ENCODE results near the gene PRKACG.

PRKACG gene

GRCh38 chr9:69004836-69005235 lies 9.1 kb downstream of the PRKACG start:
- Histone ChIP-seq H3K27ac (ENCODE audit: low read length) (no peak overlapping the region), H3K36me3 (replicated peaks; ENCODE audit: insufficient read depth, low read length) (no peaks in the 10 kb centered on the region), H3K9ac (ENCODE audit: low read length) (no peak overlapping the region), H3K4me3 (ENCODE audit: low read length) (no peak overlapping the region), H3K9me3 (replicated peaks; ENCODE audit: insufficient read depth, low read length) (no peaks in the 10 kb centered on the region), H3K79me2 (ENCODE audit: low read length) (no peaks in the 10 kb centered on the region), H3K4me1 (ENCODE audit: low read length) (no peaks in the 10 kb centered on the region), H2AFZ (ENCODE audit: low read length) (no peak overlapping the region), H4K20me1 (ENCODE audit: insufficient read depth, low read length) (no peaks in the 10 kb centered on the region), H3F3A (ENCODE audit: insufficient read depth, low read length) (no peaks in the 10 kb centered on the region), H3K27me3 (replicated peaks; ENCODE audit: insufficient read depth, low read length) (no peaks in the 10 kb centered on the region), H3K4me2 (ENCODE audit: low read depth, low read length) (no peak overlapping the region), H3K9me2 (replicated peaks; ENCODE audit: insufficient read depth, low read length) (no peaks in the 10 kb centered on the region)
- TF ChIP-seq EZH2 (optimal IDR thresholded peaks at IDR 0.05; ENCODE audit: low read depth, low read length), result no peak
- TF ChIP-seq EZH2phosphoT487 (IDR thresholded peaks at IDR 0.05; ENCODE audit: low read length), result no peak
- no peak for TF ChIP-seq CTCF (IDR thresholded peaks at IDR 0.05; ENCODE audit: low read length)
- DNase-seq, result no peak

- Histone ChIP-seq H3K9me2 (replicated peaks; ENCODE audit: insufficient read depth, low read length) (no peaks in the 10 kb centered on the region), H3K27me3 (replicated peaks; ENCODE audit: insufficient read depth, low read length) (no peaks in the 10 kb centered on the region), H3K4me3 (ENCODE audit: low read length) (no peak overlapping the region), H3K27ac (ENCODE audit: low read length) (no peak overlapping the region), H3K79me2 (ENCODE audit: low read length) (no peaks in the 10 kb centered on the region), H3K4me1 (ENCODE audit: low read length) (peaks cover 5% of the 10 kb centered on the region; the same call in 1 of the 2 replicates), H3K4me2 (ENCODE audit: low read depth, low read length) (no peak overlapping the region), H3K9ac (ENCODE audit: low read length) (no peak overlapping the region), H3K36me3 (replicated peaks; ENCODE audit: insufficient read depth, low read length) (no peaks in the 10 kb centered on the region), H3K9me3 (replicated peaks; ENCODE audit: insufficient read depth, low read length) (no peaks in the 10 kb centered on the region), H4K20me1 (ENCODE audit: insufficient read depth, low read length) (no peaks in the 10 kb centered on the region), H2AFZ (ENCODE audit: low read length) (no peak overlapping the region), H3F3A (ENCODE audit: insufficient read depth, low read length) (no peaks in the 10 kb centered on the region)
- TF ChIP-seq CTCF (IDR thresholded peaks at IDR 0.05; ENCODE audit: low read length), result no peak
- TF ChIP-seq EZH2 (optimal IDR thresholded peaks at IDR 0.05; ENCODE audit: low read depth, low read length), result no peak
- DNase-seq, result no peak
Measured at GRCh38 chr9:69003051-69003450, 10.9 kb downstream of the PRKACG start.

- no peak for DNase-seq
Measured at GRCh38 chr9:69001921-69002320, 12.0 kb downstream of the PRKACG start.

More at GRCh38 chr9:69001921-69002320, 12.0 kb downstream of the PRKACG start:
- Histone ChIP-seq H3K9me3 (replicated peaks; ENCODE audit: insufficient read depth, low read length) (no peaks in the 10 kb centered on the region), H3K4me3 (ENCODE audit: low read length) (no peak overlapping the region), H3K79me2 (ENCODE audit: low read length) (no peaks in the 10 kb centered on the region), H3F3A (ENCODE audit: insufficient read depth, low read length) (no peaks in the 10 kb centered on the region), H3K4me1 (ENCODE audit: low read length) (peaks cover 5% of the 10 kb centered on the region; the same call in 1 of the 2 replicates), H3K27ac (ENCODE audit: low read length) (no peak overlapping the region), H3K36me3 (replicated peaks; ENCODE audit: insufficient read depth, low read length) (no peaks in the 10 kb centered on the region), H3K9me2 (replicated peaks; ENCODE audit: insufficient read depth, low read length) (no peaks in the 10 kb centered on the region), H3K4me2 (ENCODE audit: low read depth, low read length) (no peak overlapping the region), H2AFZ (ENCODE audit: low read length) (no peak overlapping the region), H3K9ac (ENCODE audit: low read length) (no peak overlapping the region), H3K27me3 (replicated peaks; ENCODE audit: insufficient read depth, low read length) (no peaks in the 10 kb centered on the region), H4K20me1 (ENCODE audit: insufficient read depth, low read length) (no peaks in the 10 kb centered on the region)
- TF ChIP-seq CTCF (IDR thresholded peaks at IDR 0.05; ENCODE audit: low read length) (no peak), EZH2 (optimal IDR thresholded peaks at IDR 0.05; ENCODE audit: low read depth, low read length) (no peak), EZH2phosphoT487 (IDR thresholded peaks at IDR 0.05; ENCODE audit: low read length) (no peak)

Data from MM.1S (cell line).